Activated CD8-positive, alpha-beta memory T cell treated with anti-CD3 and anti-CD28 coated beads for 24 hours (primary cell): ENCODE results near the gene SCNN1A.

ENCODE experiments used
- DNase-seq: peaks from one replicate; pipeline ENCODE4 v3.0.0-alpha.2; 2020

Gene SCNN1A

DNA sequence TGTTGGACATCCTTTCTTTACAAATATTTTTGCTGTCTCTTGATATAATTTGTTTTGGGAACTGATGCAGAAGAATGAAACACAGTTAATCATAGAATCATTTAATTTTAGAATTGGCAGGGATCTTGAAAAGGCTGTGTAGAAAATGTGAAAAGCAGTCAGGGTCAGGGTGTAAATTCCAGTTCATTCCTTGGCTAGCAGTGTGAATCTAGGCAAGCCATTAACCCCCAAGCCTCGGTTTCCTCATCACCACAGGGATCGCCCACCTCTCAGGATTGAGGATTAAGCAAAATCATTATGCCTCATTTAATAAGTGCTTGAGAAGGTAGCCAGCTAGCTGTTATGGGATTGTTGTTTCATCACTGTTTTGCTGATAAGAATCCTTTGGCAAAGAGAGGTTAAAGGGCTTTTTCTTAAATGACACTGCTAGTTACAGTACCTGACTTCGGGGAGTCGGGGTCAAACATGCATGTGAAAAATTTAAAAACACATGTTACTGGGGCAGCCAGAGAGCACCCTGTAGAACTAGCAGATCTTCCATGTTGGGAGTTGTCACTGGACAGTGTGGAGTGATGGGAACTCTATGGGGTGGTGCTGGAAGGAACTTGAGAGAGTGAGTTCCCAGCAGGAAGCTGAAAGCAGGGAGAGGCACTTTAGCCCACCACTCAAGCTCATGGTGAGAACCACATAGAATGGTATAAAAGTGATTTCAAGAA lies 44.2 kb downstream of the SCNN1A start:
- DNase-seq: no peak

- no peak for DNase-seq
These were observed 45.2 kb downstream of the SCNN1A start for GRCh38 chr12:6330192-6330591.

- DNase-seq: no peak
These were observed 45.7 kb downstream of the SCNN1A start for GRCh38 chr12:6329703-6330064.

- DNase-seq: no peak
These were observed 46.2 kb downstream of the SCNN1A start for GRCh38 chr12:6328945-6329702.

GRCh38 chr12:6328045-6328779 lies 47.2 kb downstream of the SCNN1A start:
- no peak for DNase-seq

GRCh38 chr12:6327229-6328041 lies 47.9 kb downstream of the SCNN1A start:
- no peak for DNase-seq

DNA sequence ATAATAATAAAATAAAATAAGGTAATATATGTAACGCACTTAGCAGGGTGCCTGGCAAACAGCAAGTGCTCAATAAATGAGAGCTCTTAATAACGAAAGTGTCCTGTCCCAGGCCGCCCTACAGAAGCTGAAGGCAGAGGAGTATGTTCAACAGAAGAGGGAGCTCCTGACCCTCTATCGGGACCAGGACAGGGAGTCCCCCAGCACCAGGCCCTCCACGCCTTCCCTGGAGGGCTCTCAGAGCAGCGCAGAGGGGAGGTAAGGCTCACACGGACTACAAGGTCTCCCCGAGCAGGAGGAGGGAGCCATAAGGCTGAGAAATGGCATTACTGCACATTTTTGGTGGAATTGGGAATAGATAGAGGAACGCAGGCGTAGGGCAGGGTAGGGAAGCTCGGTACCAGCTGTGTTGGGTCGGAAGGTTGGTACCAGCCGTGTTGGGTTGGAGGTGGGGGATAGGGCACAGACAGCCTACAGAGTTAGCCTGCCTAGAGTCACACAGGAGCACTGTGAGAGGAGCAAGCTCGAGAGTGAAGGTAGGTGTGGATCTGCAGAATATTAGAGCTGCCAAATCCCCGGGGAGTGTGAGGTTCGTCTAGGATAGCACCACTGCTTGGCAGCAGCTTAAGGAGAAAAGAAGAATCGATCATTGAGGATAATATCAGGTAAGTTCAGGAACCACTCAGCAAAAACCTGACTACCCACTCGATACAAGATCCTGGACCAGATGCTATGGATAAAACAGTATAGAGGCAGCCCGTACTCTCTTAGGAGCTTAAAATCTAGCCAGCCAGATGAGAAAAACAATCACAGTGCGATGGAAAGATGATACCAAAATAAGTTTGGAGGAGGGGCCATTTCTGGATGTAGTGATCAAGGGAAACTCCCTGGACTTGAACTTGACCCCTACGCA lies 48.8 kb downstream of the SCNN1A start:
- no peak for DNase-seq

DNA sequence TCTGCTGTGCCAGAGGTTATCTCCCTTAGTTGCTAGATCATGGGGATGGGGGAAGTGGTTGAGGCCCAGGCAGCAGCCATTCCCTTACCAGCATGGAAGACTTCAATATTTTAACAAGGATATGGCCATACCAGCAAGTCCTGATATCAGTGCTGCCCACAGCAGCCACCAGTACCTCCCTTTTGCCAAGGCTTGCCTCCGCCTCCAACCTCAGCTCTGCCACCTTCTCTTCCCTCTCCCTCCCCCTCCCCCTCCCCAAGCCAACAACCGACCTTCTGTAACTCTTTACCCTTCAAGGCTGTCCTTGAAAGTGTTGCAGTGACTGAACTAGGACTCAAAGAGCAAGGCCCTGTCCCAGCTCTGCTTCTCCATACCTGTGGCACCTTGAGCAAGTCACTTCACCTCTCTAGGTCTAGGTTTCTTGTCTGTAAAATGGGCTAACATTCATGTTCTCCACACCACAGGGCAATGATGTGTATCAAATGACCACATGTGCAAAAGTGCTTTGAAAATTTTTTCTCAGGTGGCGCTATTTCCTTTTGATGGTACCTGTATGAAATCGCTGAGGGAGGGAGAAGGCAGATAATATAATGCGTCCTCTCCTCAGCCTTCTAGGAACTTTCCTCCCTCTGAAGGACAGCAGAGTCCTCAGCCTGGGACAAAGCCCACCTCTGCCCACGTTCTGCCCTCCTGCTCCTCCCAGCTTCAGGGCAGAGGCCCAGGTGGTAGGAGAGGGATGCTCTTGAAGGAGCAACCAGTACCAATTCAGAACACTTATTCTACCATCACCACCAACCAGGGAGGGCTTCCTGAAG lies 50.2 kb downstream of the SCNN1A start:
- no peak for DNase-seq

GRCh38 chr12:6323995-6324711 lies 51.2 kb downstream of the SCNN1A start:
- DNase-seq: peak; percentile 56

DNA sequence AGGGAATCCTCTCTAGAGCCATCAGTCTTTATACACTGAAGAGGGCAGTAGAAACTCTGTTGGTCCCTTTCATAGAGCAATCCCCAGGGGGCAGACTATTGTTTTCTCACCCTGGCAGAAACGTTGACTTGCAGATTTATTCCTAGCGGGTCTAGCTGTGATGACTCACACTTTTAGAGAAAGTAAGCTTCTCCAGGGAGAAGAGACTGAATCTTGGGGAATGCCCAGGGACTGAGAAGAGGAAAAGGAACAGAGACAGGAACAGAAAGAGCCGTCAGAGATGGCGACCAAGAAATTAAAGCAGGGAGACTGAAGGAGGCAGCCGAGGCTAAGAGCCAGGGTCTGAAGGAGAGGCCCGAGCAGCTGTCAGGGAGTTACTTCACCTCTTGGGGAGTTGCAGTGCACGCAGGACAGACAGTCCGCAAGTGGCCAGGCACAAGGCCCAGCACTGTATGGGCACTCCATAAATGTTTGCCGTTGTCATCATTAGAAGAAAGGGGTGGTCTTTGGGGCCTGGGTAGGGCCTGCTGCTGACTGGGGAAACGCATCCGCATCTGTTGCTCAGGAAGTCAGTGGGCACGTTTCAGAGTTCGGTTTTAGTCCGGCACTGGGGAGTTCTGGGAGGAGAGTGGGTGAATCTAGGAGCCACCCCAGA lies 51.9 kb downstream of the SCNN1A start:
- DNase-seq: peak; percentile 80

DNA sequence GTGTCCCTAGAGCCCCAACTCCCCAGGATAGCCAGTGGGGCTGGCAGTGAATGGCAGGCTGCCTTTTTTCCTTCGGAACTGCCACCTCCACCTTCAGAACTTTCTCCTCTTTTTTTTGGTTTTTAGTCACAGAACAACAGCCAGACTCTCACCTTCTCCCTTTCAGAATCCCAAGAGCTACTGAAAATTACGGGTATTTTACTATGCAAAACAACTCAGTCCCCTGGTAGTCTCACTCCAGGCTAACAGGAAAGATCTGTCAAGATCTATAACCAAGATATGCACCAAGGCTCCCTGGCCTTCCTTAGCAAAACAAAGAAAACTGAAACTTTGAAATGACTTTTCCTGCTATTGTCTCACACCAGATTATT lies 52.4 kb downstream of the SCNN1A start:
- no peak for DNase-seq

- DNase-seq: no peak
These were observed 53.0 kb downstream of the SCNN1A start for GRCh38 chr12:6322352-6322751.

DNA sequence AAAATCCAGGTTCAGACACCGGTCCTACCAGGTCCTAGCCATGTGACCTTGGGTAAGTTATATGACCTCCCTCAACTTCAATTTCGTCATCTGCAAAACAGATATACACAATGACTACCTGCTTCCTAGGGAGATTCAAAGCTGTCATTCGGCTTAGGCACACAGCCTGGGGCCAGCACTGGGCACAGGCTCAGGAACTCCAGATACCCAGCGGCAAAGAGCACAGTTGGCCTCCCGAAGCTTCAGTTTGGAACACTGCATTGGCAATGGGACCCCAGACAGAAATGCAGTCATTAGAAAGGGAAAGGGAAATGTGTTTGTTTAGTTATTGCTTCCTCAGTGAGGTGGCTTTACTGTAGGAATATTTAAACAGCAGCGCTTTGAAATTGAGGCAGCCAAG lies 53.5 kb downstream of the SCNN1A start:
- no peak for DNase-seq

DNA sequence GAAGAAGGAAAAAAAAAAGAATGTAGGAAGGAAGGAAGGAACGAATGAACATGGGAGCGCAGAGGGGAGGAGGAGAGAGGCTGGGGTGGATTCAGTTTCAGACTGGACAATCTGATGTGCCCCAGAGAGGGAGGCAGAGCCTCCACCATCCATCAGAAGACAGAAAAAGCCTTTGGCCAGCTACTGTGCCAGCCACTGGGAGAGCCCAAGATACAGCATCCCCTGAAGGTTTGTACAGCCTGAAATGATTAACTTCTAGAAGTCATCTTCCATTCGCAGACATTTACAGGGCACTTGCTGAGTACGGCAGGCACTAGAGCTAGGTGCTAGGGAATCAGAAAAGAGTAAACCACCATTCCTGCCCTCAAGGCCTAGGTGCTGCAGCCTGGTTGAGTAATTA lies 55.9 kb downstream of the SCNN1A start:
- DNase-seq: no peak

DNA sequence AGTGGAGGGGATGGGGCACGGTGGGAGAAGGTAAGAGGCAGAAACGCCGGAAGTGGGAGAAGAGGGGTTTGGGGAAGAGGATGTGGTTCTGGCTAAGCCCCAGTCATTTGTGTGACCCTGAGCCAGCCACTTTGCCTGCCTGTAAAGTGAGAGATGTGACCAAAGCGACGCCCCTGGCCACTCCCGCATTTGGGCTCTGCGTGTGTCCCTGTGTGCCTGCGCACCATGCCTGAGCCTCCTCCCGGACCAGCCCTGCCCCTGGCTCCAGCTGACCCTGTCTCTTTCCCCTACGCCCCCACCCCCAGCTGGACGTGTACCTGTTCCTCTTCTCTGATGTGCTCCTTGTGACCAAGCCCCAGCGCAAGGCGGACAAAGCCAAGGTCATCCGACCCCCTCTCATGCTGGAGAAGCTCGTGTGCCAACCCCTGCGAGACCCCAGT lies 56.9 kb downstream of the SCNN1A start:
- no peak for DNase-seq

DNA sequence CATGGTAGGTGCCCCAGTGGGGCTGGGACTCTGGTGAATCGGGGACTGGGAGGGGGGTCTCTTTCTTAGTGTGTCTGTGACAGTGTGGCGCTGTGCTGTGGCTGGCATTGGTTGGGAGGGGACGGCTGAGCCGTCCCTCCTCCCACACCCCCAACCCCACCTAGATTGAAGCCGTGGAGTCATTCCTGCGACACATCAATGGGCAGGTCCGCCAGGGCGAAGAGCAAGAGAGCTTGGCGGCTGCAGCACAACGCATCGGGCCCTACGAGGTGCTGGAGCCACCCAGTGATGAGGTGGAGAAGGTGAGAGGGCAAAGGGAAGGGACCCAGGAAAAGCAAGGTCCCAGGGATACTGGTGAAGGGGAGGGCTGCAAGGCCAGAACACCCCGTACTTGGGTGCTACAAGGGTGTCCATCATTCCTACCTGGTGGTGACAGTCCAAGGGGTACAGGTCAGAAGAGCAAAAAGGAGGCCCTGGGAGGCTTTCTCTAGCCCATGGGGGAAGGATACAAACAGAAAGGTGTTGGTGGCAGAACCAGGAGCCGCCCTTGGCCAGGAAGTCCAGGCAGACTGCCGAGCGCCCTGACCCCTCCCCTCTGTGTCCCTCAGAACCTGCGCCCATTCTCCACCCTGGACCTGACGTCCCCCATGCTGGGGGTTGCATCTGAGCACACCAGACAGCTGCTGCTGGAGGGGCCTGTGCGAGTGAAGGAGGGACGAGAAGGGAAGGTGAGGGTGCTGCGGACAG lies 57.5 kb downstream of the SCNN1A start:
- no peak for DNase-seq

DNA sequence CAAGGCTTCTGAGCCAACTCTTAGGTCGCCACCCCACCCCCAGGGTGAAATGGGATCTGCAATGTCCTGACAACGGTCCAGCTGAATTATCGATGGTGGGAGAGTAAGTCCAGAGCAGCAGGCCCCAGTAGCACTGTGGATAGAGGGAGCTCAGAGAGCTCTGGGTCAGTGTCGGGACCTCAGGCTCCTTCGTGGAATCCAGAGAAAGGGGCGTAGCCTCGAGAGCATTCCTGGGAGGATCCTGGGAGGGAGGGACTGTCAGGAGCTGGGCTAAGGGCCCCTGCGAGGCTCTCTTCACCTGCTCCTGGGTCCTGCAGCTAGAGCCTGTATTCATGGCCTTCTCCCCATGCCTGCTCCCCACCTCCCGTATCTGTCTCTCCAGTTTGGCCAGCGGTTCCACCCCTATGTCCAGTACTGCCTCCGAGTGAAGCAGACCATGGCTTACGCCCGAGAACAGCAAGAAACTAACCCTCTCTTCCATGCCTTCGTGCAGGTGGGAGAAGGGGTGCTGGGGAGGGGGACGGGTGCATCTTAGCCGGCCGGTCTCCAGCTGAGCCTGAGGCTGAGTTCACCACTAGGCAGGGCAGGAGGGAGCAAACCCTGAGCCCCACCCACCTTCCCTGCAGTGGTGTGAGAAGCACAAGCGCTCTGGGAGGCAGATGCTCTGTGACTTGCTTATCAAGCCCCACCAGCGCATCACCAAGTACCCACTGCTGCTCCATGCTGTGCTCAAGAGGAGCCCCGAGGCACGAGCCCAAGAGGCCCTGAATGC lies 58.3 kb downstream of the SCNN1A start:
- DNase-seq: no peak
